K562 (cell line): ENCODE results near the gene TOR1AIP2. TPM values are rescaled to one million over a fixed set of nuclear protein-coding genes. Genes with fewer than 3 reads are reported as not detected.

Experiments used
- EP400 ChIP-seq: fragments of 450-650 bp; IDR thresholded peaks from 2 replicates; pipeline ENCODE4 v1.6.1; 2017; ENCODE audit warnings: antibody characterized with exemption, mild to moderate bottlenecking, moderate library complexity
- HIVEP1 ChIP-seq: fragments of 250-450 bp; sonication (Bioruptor Pico); IDR thresholded peaks from 2 replicates; pipeline ENCODE4 v1.4.0; 2020; ENCODE audit warnings: mild to moderate bottlenecking
- polyA plus RNA-seq, 8 experiments: library from polyadenylated mRNA; depleted of rRNA in 4 of 8; stranded (reverse) in 5 of 8; unstranded in 3 of 8; fragments of >200 nt; fragmentation: Nextera tagmentation in 2 of 8; fragmentation: Illumina TruSeq in 1 of 8; extraction: Ambion mirVana in 2 of 8; extraction: Trizol in 1 of 8; gene quantifications; 2 replicates each; pipeline versions ENCODE4 v1.2.1 to v1.2.3, GENCODE V29; 2011 to 2014; ENCODE audit warnings: inconsistent platforms in 1 of 8, missing spikeins in 1 of 8
- total RNA-seq, 7 experiments: library from RNA; depleted of rRNA in 6 of 7; stranded (reverse); fragments of >200 nt in 6 of 7; fragmentation: Illumina TruSeq in 2 of 7; extraction: Trizol in 2 of 7; gene quantifications; 2 replicates each; pipeline versions ENCODE4 v1.2.1 to v1.2.3, GENCODE V29; 2011 to 2021; ENCODE audit warnings: low replicate concordance in 1 of 7
- TF ChIP-seq, protein P1 (sequence below): fragments of 450-650 bp; IDR thresholded peaks from 2 replicates; pipeline ENCODE4 v1.6.1; 2018; ENCODE audit not compliant: partially characterized antibody
- TF ChIP-seq, protein P2 (sequence below): sonication (generic); formaldehyde crosslinking; IDR thresholded peaks from 2 replicates; pipeline ENCODE4 v1.8.1; 2023; ENCODE audit warnings: mild to moderate bottlenecking, missing genetic modification reagents
- TF ChIP-seq, protein P3 (sequence below): fragments of 250-450 bp; sonication (Bioruptor Pico); IDR thresholded peaks from 2 replicates; pipeline ENCODE4 v1.8.0; 2021; ENCODE audit warnings: moderate library complexity, mild to moderate bottlenecking, inconsistent platforms

TOR1AIP2 gene
- total and polyA plus RNA-seq, 9 of the 15 experiments (the other 6 are each of a cell fraction or from before 2014, with no cell fraction given), result 16.7 to 122 (median 41.4) TPM

DNA sequence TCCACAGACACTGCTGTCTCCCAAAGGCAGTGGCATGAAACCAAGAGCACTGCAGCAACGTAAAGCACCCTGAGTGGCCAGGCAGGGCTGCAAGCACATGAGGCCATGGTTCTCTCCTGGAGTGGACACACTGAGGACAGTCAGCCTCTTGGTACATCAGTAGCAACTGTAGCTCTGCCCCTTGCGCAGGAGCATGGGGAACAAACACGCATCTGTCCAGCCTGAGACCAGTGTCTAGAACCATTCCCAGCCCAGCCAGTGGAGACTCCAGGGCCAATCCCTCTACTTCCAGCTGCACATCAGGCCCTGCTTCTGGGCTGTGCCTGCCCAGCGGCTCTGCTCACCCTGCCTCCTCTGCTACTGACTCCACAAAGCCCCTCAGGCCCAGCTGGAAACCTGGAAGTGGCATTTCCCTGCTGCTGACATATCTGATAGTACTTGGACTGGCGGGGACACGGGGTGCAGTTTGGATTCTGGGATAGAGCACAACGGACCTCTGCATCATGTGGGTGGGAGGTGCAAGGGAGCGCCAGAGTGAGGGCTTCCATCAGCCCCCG is 49.0 kb downstream of the TOR1AIP2 start (continued):
- TF ChIP-seq, protein P1, sequence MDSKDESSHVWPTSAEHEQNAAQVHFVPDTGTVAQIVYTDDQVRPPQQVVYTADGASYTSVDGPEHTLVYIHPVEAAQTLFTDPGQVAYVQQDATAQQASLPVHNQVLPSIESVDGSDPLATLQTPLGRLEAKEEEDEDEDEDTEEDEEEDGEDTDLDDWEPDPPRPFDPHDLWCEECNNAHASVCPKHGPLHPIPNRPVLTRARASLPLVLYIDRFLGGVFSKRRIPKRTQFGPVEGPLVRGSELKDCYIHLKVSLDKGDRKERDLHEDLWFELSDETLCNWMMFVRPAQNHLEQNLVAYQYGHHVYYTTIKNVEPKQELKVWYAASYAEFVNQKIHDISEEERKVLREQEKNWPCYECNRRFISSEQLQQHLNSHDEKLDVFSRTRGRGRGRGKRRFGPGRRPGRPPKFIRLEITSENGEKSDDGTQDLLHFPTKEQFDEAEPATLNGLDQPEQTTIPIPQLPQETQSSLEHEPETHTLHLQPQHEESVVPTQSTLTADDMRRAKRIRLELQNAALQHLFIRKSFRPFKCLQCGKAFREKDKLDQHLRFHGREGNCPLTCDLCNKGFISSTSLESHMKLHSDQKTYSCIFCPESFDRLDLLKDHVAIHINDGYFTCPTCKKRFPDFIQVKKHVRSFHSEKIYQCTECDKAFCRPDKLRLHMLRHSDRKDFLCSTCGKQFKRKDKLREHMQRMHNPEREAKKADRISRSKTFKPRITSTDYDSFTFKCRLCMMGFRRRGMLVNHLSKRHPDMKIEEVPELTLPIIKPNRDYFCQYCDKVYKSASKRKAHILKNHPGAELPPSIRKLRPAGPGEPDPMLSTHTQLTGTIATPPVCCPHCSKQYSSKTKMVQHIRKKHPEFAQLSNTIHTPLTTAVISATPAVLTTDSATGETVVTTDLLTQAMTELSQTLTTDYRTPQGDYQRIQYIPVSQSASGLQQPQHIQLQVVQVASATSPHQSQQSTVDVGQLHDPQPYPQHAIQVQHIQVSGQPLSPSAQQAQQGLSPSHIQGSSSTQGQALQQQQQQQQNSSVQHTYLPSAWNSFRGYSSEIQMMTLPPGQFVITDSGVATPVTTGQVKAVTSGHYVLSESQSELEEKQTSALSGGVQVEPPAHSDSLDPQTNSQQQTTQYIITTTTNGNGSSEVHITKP, result no peak
- TF ChIP-seq HIVEP1 (CRISPR knock-in tag) (no peak), EP400 (no peak)
- TF ChIP-seq, protein P2, sequence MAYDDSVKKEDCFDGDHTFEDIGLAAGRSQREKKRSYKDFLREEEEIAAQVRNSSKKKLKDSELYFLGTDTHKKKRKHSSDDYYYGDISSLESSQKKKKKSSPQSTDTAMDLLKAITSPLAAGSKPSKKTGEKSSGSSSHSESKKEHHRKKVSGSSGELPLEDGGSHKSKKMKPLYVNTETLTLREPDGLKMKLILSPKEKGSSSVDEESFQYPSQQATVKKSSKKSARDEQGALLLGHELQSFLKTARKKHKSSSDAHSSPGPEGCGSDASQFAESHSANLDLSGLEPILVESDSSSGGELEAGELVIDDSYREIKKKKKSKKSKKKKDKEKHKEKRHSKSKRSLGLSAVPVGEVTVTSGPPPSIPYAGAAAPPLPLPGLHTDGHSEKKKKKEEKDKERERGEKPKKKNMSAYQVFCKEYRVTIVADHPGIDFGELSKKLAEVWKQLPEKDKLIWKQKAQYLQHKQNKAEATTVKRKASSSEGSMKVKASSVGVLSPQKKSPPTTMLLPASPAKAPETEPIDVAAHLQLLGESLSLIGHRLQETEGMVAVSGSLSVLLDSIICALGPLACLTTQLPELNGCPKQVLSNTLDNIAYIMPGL (CRISPR knock-in tag), result no peak
- TF ChIP-seq, protein P3, sequence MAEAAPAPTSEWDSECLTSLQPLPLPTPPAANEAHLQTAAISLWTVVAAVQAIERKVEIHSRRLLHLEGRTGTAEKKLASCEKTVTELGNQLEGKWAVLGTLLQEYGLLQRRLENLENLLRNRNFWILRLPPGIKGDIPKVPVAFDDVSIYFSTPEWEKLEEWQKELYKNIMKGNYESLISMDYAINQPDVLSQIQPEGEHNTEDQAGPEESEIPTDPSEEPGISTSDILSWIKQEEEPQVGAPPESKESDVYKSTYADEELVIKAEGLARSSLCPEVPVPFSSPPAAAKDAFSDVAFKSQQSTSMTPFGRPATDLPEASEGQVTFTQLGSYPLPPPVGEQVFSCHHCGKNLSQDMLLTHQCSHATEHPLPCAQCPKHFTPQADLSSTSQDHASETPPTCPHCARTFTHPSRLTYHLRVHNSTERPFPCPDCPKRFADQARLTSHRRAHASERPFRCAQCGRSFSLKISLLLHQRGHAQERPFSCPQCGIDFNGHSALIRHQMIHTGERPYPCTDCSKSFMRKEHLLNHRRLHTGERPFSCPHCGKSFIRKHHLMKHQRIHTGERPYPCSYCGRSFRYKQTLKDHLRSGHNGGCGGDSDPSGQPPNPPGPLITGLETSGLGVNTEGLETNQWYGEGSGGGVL (CRISPR knock-in tag), result no peak
